HepG2 (cell line): ENCODE results near the gene OR10J4. TPM values are rescaled to one million over a fixed set of nuclear protein-coding genes. Genes with fewer than 3 reads are reported as not detected.

Experiments used
- ATAC-seq: fragments of 200-7000 bp; cut with Tn5 transposase; 3 replicates; pipeline ENCODE4 v1.9.1; 2020; ENCODE audit warnings: mild to moderate bottlenecking, moderate library complexity
- BruUV-seq: library from RNA; stranded (reverse); fragments of 400-500 nt; replicated peaks from 2 replicates; lab custom pipeline; 2021; lab: Mats Ljungman, UMichigan
- CTCF ChIA-PET: fragments of 300-600 bp; formaldehyde crosslinking; extraction: SDS; loops from one replicate; lab custom pipeline; 2021; ENCODE audit warnings: low total read pairs, inconsistent platforms, low intra/inter-chr PET ratio; lab: Yijun Ruan, JAX
- POLR2A ChIA-PET: fragments of 350-600 bp; sonication (Branson Sonifier 250); formaldehyde crosslinking; loops from one replicate; lab custom pipeline; 2020; ENCODE audit warnings: antibody characterized with exemption, inconsistent platforms; lab: Yijun Ruan, JAX
- DNase-seq: peaks from one replicate; pipeline ENCODE4 v3.0.0-alpha.2; 2015; ENCODE audit warnings: low spot score
- FAIRE-seq: peaks from 3 replicates; lab custom pipeline; 2011; peaks lifted over from hg19 to GRCh38; lab: Jason Lieb, UNC
- H2AFZ ChIP-seq: one replicate; pipeline ENCODE4 v1.6.1; 2011; ENCODE audit warnings: low read length, inconsistent platforms
- H3K27ac ChIP-seq: fragments of 300-600 bp; 3 replicates; pipeline ENCODE4 v1.8.0; 2011; ENCODE audit warnings: mixed run types, mild to moderate bottlenecking, mixed read lengths, low read length, inconsistent platforms; ENCODE audit not compliant: insufficient read depth; ENCODE audit errors: extremely low read length
- H3K27me3 ChIP-seq, 2 experiments: fragments of 200-600 bp in 1 of 2; 2 replicates in 1 of 2; 3 replicates in 1 of 2; pipeline versions ENCODE4 v1.6.0 to v1.8.0; 2011; ENCODE audit warnings: low read length in 2 of 2, mild to moderate bottlenecking in 2 of 2, moderate library complexity in 2 of 2, inconsistent platforms in 1 of 2; ENCODE audit not compliant: insufficient read depth in 2 of 2, control insufficient read depth in 1 of 2
- H3K36me3 ChIP-seq, 2 experiments: fragments of 200-600 bp in 1 of 2; replicated peaks in 1 of 2; 2 replicates in 1 of 2; 3 replicates in 1 of 2; pipeline versions ENCODE4 v1.5.1 to v1.8.0; 2011; ENCODE audit warnings: low read length in 2 of 2, inconsistent platforms in 1 of 2; ENCODE audit not compliant: insufficient read depth in 2 of 2, control insufficient read depth in 1 of 2
- H3K4me1 ChIP-seq: 2 replicates; pipeline ENCODE4 v1.5.1; 2012; ENCODE audit warnings: low read length, inconsistent platforms; ENCODE audit not compliant: insufficient read depth
- H3K4me2 ChIP-seq: 2 replicates; pipeline ENCODE4 v1.6.0; 2011; ENCODE audit warnings: low read depth, low read length, inconsistent platforms
- H3K4me3 ChIP-seq, 3 experiments: fragments of 200-600 bp in 1 of 3; sonication (generic), shearing (Covaris generic) in 1 of 3; replicated peaks in 1 of 3; 2 replicates each; pipeline ENCODE4 v1.5.1; 2011 to 2016; ENCODE audit warnings: low read length in 3 of 3, inconsistent platforms in 2 of 3, low read depth in 2 of 3, mild to moderate bottlenecking in 2 of 3, control low read depth in 1 of 3, mixed read lengths in 1 of 3; ENCODE audit not compliant: insufficient read depth in 1 of 3
- H3K79me2 ChIP-seq: one replicate; pipeline ENCODE4 v1.6.1; 2011; ENCODE audit warnings: low read length, inconsistent platforms; ENCODE audit not compliant: insufficient read depth
- H3K9ac ChIP-seq: 2 replicates; pipeline ENCODE4 v1.6.0; 2011; ENCODE audit warnings: mild to moderate bottlenecking, low read depth, low read length, inconsistent platforms; ENCODE audit not compliant: insufficient read depth
- H3K9me3 ChIP-seq: 2 replicates; pipeline ENCODE4 v1.5.1; 2012; ENCODE audit warnings: mild to moderate bottlenecking, low read length
- H4K20me1 ChIP-seq: 2 replicates; pipeline ENCODE4 v1.6.0; 2011; ENCODE audit warnings: inconsistent platforms, mild to moderate bottlenecking, low read length, moderate library complexity; ENCODE audit not compliant: insufficient read depth
- DMAP1 ChIP-seq: IDR thresholded peaks from 2 replicates; pipeline ENCODE4 v1.6.1; 2016
- DNMT3B ChIP-seq: conservative IDR thresholded peaks from 2 replicates; pipeline ENCODE4 v1.6.1; 2016; ENCODE audit warnings: missing biosample characterization, control low read depth
- HMG20A ChIP-seq: IDR thresholded peaks from 2 replicates; pipeline ENCODE4 v1.6.1; 2016; ENCODE audit warnings: borderline replicate concordance
- HNF4G ChIP-seq, 2 experiments: sonication (generic) in 1 of 2; formaldehyde crosslinking in 1 of 2; IDR thresholded peaks; 2 replicates each; pipeline versions ENCODE4 v1.4.0 to v1.6.1; 2011 to 2020; ENCODE audit warnings: borderline replicate concordance in 2 of 2, low read depth in 2 of 2, mild to moderate bottlenecking in 2 of 2, low read length in 1 of 2, missing genetic modification reagents in 1 of 2, moderate library complexity in 1 of 2
- MAFG ChIP-seq: sonication (generic); formaldehyde crosslinking; IDR thresholded peaks from 2 replicates; pipeline ENCODE4 v1.5.1; 2020; ENCODE audit warnings: mild to moderate bottlenecking, missing genetic modification reagents
- RXRA ChIP-seq: sonication (generic); formaldehyde crosslinking; IDR thresholded peaks from 2 replicates; pipeline ENCODE4 v1.5.1; 2020; ENCODE audit warnings: missing genetic modification reagents
- SKI ChIP-seq: fragments of 450-650 bp; IDR thresholded peaks from one replicate; pipeline ENCODE4 v1.6.1; 2018; ENCODE audit warnings: mild to moderate bottlenecking; ENCODE audit not compliant: partially characterized antibody
- TBX3 ChIP-seq: fragments of 450-650 bp; IDR thresholded peaks from 2 replicates; pipeline ENCODE4 v1.6.1; 2017; ENCODE audit warnings: antibody characterized with exemption, mild to moderate bottlenecking, inconsistent platforms, borderline replicate concordance
- TCF7 ChIP-seq: sonication (generic); IDR thresholded peaks from 2 replicates; pipeline ENCODE4 v1.6.1; 2016; ENCODE audit warnings: antibody characterized with exemption, low read depth
- ZBTB7A ChIP-seq: sonication (generic); formaldehyde crosslinking; IDR thresholded peaks from 2 replicates; pipeline ENCODE4 v1.8.0; 2022; ENCODE audit warnings: mild to moderate bottlenecking, missing genetic modification reagents
- ZFYVE20 ChIP-seq: sonication (generic); formaldehyde crosslinking; IDR thresholded peaks from 2 replicates; pipeline ENCODE4 v1.8.0; 2023; ENCODE audit warnings: low read depth, mild to moderate bottlenecking, moderate library complexity, missing genetic modification reagents, borderline replicate concordance
- ZNF180 ChIP-seq: sonication (generic); formaldehyde crosslinking; IDR thresholded peaks from 2 replicates; pipeline ENCODE4 v1.4.0; 2020; ENCODE audit warnings: low read depth, missing genetic modification reagents, borderline replicate concordance
- ZNF589 ChIP-seq: sonication (generic); formaldehyde crosslinking; conservative IDR thresholded peaks from 2 replicates; pipeline ENCODE4 v1.8.0; 2022; ENCODE audit warnings: mild to moderate bottlenecking, moderate library complexity, missing genetic modification reagents
- ZNF724P ChIP-seq: sonication (generic); formaldehyde crosslinking; IDR thresholded peaks from 2 replicates; pipeline ENCODE4 v1.8.0; 2022; ENCODE audit warnings: missing genetic modification reagents, borderline replicate concordance
- in situ Hi-C: cut with HindIII; loops from 2 replicates; pipeline ENCODE4 v1.10.0; 2017; ENCODE audit warnings: low pct_unique_long_range_greater_than_20kb; ENCODE audit not compliant: extremely low pct_ligation_motif_present
- intact Hi-C: fragments of 100-400 bp; cut with micrococcal nuclease; formaldehyde crosslinking; loops from one replicate; pipeline ENCODE4 v1.10.0; 2022; ENCODE audit not compliant: unreplicated experiment
- polyA plus RNA-seq, 8 experiments: library from polyadenylated mRNA; depleted of rRNA in 3 of 8; stranded (reverse) in 7 of 8; unstranded in 1 of 8; fragments of >200 nt; fragmentation: Illumina TruSeq in 4 of 8; extraction: Trizol in 4 of 8; gene quantifications; 2 replicates each; pipeline versions ENCODE4 v1.2.1 to v1.2.3, GENCODE V29; 2011 to 2016; ENCODE audit warnings: low read depth in 4 of 8, missing spikeins in 1 of 8, mixed read lengths in 1 of 8; ENCODE audit not compliant: insufficient read depth in 1 of 8
- total RNA-seq, 5 experiments: library from RNA; depleted of rRNA; stranded (reverse); fragments of >200 nt; fragmentation: Illumina TruSeq; extraction: Trizol; gene quantifications; 2 replicates each; pipeline ENCODE4 v1.2.3, GENCODE V29; 2016; ENCODE audit warnings: low read depth in 1 of 5
- TF ChIP-seq, protein P1 (sequence below): sonication (generic); formaldehyde crosslinking; IDR thresholded peaks from 2 replicates; pipeline ENCODE4 v1.9.0; 2022; ENCODE audit warnings: missing genetic modification reagents, mild to moderate bottlenecking, borderline replicate concordance
- TF ChIP-seq, protein P2 (sequence below): sonication (generic); formaldehyde crosslinking; IDR thresholded peaks from 2 replicates; pipeline ENCODE4 v1.8.1; 2023; ENCODE audit warnings: mild to moderate bottlenecking, missing genetic modification reagents, borderline replicate concordance

Gene OR10J4
- total and polyA plus RNA-seq, 2 of the 13 experiments (the other 11 are each of a cell fraction or from before 2014, with no cell fraction given): not detected

DNA sequence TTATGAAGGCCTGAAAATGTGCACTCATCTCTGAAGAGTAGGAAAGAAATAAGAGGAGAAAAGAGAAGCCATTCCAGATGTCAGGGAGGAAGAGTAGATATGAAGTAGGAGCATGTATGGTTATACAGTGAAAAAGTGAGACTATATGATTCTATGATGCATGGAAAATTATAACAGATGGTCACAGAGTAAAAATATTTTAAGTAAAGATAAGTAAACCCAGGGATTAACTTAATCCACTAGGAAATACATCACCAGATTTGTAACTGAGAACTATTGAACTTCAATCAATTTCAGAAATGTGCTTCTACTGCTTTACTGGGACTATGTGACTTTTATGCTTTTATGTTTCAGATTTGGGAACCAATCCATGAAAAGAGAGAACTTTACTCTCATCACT lies 7.4 kb downstream of the OR10J4 start, which contains the start of gene OR10J1:
Gene OR10J1 (plus strand): TSS at position 301 of the 400 bp plus-strand sequence. CDS start 70 bp downstream, at position 371.
- H3K36me3 ChIP-seq: no peaks in the 10 kb centered on the region

More for the DNA sequence above, 7.4 kb downstream of the OR10J4 start, which contains the start of gene OR10J1:
- Histone ChIP-seq H4K20me1 (no peaks in the 10 kb centered on the region), H3K27me3 (no peaks in the 10 kb centered on the region), H3K4me2 (no peak within 1 kb of the TSS), H2AFZ (no peak within 1 kb of the TSS), H3K27ac (no peak within 1 kb of the TSS), H3K4me3 (no peak within 1 kb of the TSS), H3K4me1 (no peaks in the 10 kb centered on the region), H3K79me2 (no peaks in the 10 kb centered on the region), H3K9me3 (peaks cover 88% of the 10 kb centered on the region), H3K9ac (no peak within 1 kb of the TSS)
- BruUV-seq: no TSS peak
- ChIA-PET CTCF (no interaction called here), POLR2A (no interaction called here)
- FAIRE-seq (no peak), ATAC-seq (no peak), DNase-seq (no peak)
- in situ Hi-C loops (no loop called here), intact Hi-C loops (no loop called here)
- no peak for TF ChIP-seq ZBTB7A (CRISPR knock-in tag)
- no peak for TF ChIP-seq HMG20A (CRISPR knock-in tag)
- TF ChIP-seq MAFG (CRISPR knock-in tag): no peak
- no peak for TF ChIP-seq HNF4G (IDR thresholded peaks at IDR 0.05; ENCODE audit: borderline replicate concordance, low read depth, low read length)
- TF ChIP-seq HNF4G (CRISPR knock-in tag; IDR thresholded peaks at IDR 0.05; ENCODE audit: borderline replicate concordance, low read depth): no peak
- TF ChIP-seq, protein P1, sequence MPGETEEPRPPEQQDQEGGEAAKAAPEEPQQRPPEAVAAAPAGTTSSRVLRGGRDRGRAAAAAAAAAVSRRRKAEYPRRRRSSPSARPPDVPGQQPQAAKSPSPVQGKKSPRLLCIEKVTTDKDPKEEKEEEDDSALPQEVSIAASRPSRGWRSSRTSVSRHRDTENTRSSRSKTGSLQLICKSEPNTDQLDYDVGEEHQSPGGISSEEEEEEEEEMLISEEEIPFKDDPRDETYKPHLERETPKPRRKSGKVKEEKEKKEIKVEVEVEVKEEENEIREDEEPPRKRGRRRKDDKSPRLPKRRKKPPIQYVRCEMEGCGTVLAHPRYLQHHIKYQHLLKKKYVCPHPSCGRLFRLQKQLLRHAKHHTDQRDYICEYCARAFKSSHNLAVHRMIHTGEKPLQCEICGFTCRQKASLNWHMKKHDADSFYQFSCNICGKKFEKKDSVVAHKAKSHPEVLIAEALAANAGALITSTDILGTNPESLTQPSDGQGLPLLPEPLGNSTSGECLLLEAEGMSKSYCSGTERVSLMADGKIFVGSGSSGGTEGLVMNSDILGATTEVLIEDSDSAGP (CRISPR knock-in tag): no peak
- TF ChIP-seq ZNF180 (CRISPR knock-in tag): no peak
- no peak for TF ChIP-seq RXRA
- no peak for TF ChIP-seq SKI
- no peak for TF ChIP-seq ZNF589 (CRISPR knock-in tag)
- no peak for TF ChIP-seq ZFYVE20 (CRISPR knock-in tag)
- no peak for TF ChIP-seq DMAP1 (CRISPR knock-in tag)
- no peak for TF ChIP-seq DNMT3B (CRISPR knock-in tag)
- TF ChIP-seq, protein P2, sequence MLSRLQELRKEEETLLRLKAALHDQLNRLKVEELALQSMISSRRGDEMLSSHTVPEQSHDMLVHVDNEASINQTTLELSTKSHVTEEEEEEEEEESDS: no peak
- no peak for TF ChIP-seq ZNF724P (CRISPR knock-in tag)
- no peak for TF ChIP-seq TBX3
- no peak for TF ChIP-seq TCF7
